ENCODE measurements around the gene STRN3. TPM values are rescaled to one million over a fixed set of nuclear protein-coding genes. Genes with fewer than 3 reads are reported as not detected.

The STRN3 gene
- total RNA-seq, 6 experiments from 2014 or later, result 19.5 to 28.0 (median 21.5) TPM

GRCh38 chr14:30896435-30896834 is 129.7 kb downstream of the STRN3 start:
- TF ChIP-seq POLR2A (IDR thresholded peaks at IDR 0.05) (no peak), CTCF (IDR thresholded peaks at IDR 0.05) (no peak)
- Histone ChIP-seq H3K9me3 (no peaks in the 10 kb centered on the region), H3K4me1 (no peaks in the 10 kb centered on the region), H3K27me3 (no peaks in the 10 kb centered on the region), H3K4me3 (no peak overlapping the region), H3K27ac (no peak overlapping the region), H3K36me3 (peaks cover 0 to 36% (median 5%) of the 10 kb centered on the region in 4 donors)
- ATAC-seq, result no peak
- DNase-seq, result no peak
- intact Hi-C loops (cut with DNase I), result no loop called here

- ATAC-seq (no peak), DNase-seq (no peak)
- no peak overlapping the region for H3K4me3 ChIP-seq
- H3K36me3 ChIP-seq, result peaks cover 0 to 30% (median 5%) of the 10 kb centered on the region in 4 donors
- TF ChIP-seq POLR2A (IDR thresholded peaks at IDR 0.05) (no peak), CTCF (IDR thresholded peaks at IDR 0.05) (no peak)
- 93% methylated on average over 4 of the region's 4 CpGs for whole genome bisulfite sequencing (ENCODE audit: insufficient coverage, low coverage, low lambda C conversion rate, missing lambda C conversion rate)
- no peaks in the 10 kb centered on the region for H3K9me3 ChIP-seq
- H3K27me3 ChIP-seq, result no peaks in the 10 kb centered on the region
- no peak overlapping the region for H3K27ac ChIP-seq
- H3K4me1 ChIP-seq, result no peaks in the 10 kb centered on the region
- intact Hi-C loops (cut with DNase I), result no loop called here
Observed at GRCh38 chr14:30894923-30895515, 131.2 kb downstream of the STRN3 start.

- WGBS (ENCODE audit: insufficient coverage, low coverage, low lambda C conversion rate, missing lambda C conversion rate), result 92% methylated on average over 2 of the region's 2 CpGs
- intact Hi-C loops (cut with DNase I), result no loop called here
- no peaks in the 10 kb centered on the region for H3K27me3 ChIP-seq
- no peaks in the 10 kb centered on the region for H3K4me1 ChIP-seq
- no peak for TF ChIP-seq CTCF (IDR thresholded peaks at IDR 0.05)
- TF ChIP-seq POLR2A (IDR thresholded peaks at IDR 0.05), result no peak
- H3K36me3 ChIP-seq, result peaks cover 0 to 18% (median 5%) of the 10 kb centered on the region in 4 donors
- ATAC-seq (no peak), DNase-seq (no peak)
- no peak overlapping the region for H3K27ac ChIP-seq
- no peak overlapping the region for H3K4me3 ChIP-seq
- H3K9me3 ChIP-seq, result no peaks in the 10 kb centered on the region
Observed at GRCh38 chr14:30893819-30894218, 132.4 kb downstream of the STRN3 start.

- TF ChIP-seq POLR2A (IDR thresholded peaks at IDR 0.05) (no peak), CTCF (IDR thresholded peaks at IDR 0.05) (no peak)
- ATAC-seq, result no peak
Observed at GRCh38 chr14:30889244-30889594, 137.0 kb downstream of the STRN3 start.

More at GRCh38 chr14:30889244-30889594, 137.0 kb downstream of the STRN3 start:
- Histone ChIP-seq H3K4me1 (no peaks in the 10 kb centered on the region), H3K9me3 (no peaks in the 10 kb centered on the region), H3K4me3 (no peak overlapping the region), H3K27me3 (no peaks in the 10 kb centered on the region), H3K36me3 (peaks cover 0 to 4% (median 0%) of the 10 kb centered on the region in 4 donors), H3K27ac (no peak overlapping the region)
- no peak for DNase-seq
- intact Hi-C loops (cut with DNase I), result no loop called here
- 71% methylated on average over 4 of the region's 4 CpGs for WGBS (ENCODE audit: insufficient coverage, low coverage, low lambda C conversion rate, missing lambda C conversion rate)

Measured in right lobe of liver (tissue), 6 donors.